Loucy (cell line): Measurements from ENCODE around the gene SNAPC3.

Source experiments
- H2AFZ ChIP-seq: fragments of 200-600 bp; sonication (generic); 2 replicates; pipeline ENCODE4 v1.6.0; 2016; ENCODE audit warnings: antibody characterized with exemption, mild to moderate bottlenecking, low read length, moderate library complexity
- H3F3A ChIP-seq: fragments of 200-600 bp; 2 replicates; pipeline ENCODE4 v1.6.0; 2016; ENCODE audit warnings: antibody characterized with exemption, low read depth, mild to moderate bottlenecking
- H3K27me3 ChIP-seq: fragments of 200-600 bp; sonication (generic); 2 replicates; pipeline ENCODE4 v1.6.1; 2014; ENCODE audit warnings: low read length, mild to moderate bottlenecking; ENCODE audit not compliant: insufficient read depth, poor library complexity, severe bottlenecking
- H3K36me3 ChIP-seq: fragments of 200-600 bp; sonication (generic); 2 replicates; pipeline ENCODE4 v1.6.1; 2016; ENCODE audit warnings: low read length; ENCODE audit not compliant: insufficient read depth
- H3K4me1 ChIP-seq: fragments of 200-600 bp; sonication (generic); 2 replicates; pipeline ENCODE4 v1.5.1; 2014; ENCODE audit warnings: low read length, mild to moderate bottlenecking; ENCODE audit not compliant: insufficient read depth, poor library complexity, severe bottlenecking
- H3K4me2 ChIP-seq: fragments of 200-600 bp; sonication (generic); 2 replicates; pipeline ENCODE4 v1.6.0; 2014; ENCODE audit warnings: antibody characterized with exemption, low read length, low read depth, mild to moderate bottlenecking; ENCODE audit not compliant: poor library complexity, severe bottlenecking
- H3K4me3 ChIP-seq: fragments of 200-600 bp; sonication (generic); 2 replicates; pipeline ENCODE4 v1.5.1; 2014; ENCODE audit warnings: low read length, mild to moderate bottlenecking, mixed read lengths; ENCODE audit not compliant: poor library complexity, severe bottlenecking
- H3K79me2 ChIP-seq: fragments of 200-600 bp; sonication (generic); 2 replicates; pipeline ENCODE4 v1.6.1; 2014; ENCODE audit warnings: low read length; ENCODE audit not compliant: insufficient read depth
- H3K9ac ChIP-seq: fragments of 200-600 bp; sonication (generic); 2 replicates; pipeline ENCODE4 v1.6.0; 2014; ENCODE audit warnings: mild to moderate bottlenecking, low read depth, low read length, moderate library complexity; ENCODE audit not compliant: poor library complexity, severe bottlenecking
- H3K9me2 ChIP-seq: fragments of 200-600 bp; sonication (generic); replicated peaks from 2 replicates; pipeline ENCODE4 v1.6.1; 2016; ENCODE audit warnings: low read depth, low read length, mixed read lengths
- H3K9me3 ChIP-seq: fragments of 200-600 bp; sonication (generic); 2 replicates; pipeline ENCODE4 v1.6.1; 2014; ENCODE audit warnings: mild to moderate bottlenecking, antibody characterized with exemption, low read length, low read depth; ENCODE audit not compliant: insufficient read depth
- H4K20me1 ChIP-seq: fragments of 200-600 bp; sonication (generic); 2 replicates; pipeline ENCODE4 v1.6.0; 2014; ENCODE audit warnings: antibody characterized with exemption, low read length, mild to moderate bottlenecking; ENCODE audit not compliant: insufficient read depth, poor library complexity, severe bottlenecking
- EZH2phosphoT487 ChIP-seq: fragments of 200-600 bp; IDR thresholded peaks from 2 replicates; pipeline ENCODE4 v1.6.1; 2018; ENCODE audit warnings: antibody characterized with exemption, mild to moderate bottlenecking, moderate library complexity, borderline replicate concordance
- TF ChIP-seq, protein P1 (sequence below): fragments of 200-600 bp; sonication (generic); conservative IDR thresholded peaks from 2 replicates; pipeline ENCODE4 v1.5.1; 2014; ENCODE audit warnings: mild to moderate bottlenecking, antibody characterized with exemption, low read length

SNAPC3 gene

DNA sequence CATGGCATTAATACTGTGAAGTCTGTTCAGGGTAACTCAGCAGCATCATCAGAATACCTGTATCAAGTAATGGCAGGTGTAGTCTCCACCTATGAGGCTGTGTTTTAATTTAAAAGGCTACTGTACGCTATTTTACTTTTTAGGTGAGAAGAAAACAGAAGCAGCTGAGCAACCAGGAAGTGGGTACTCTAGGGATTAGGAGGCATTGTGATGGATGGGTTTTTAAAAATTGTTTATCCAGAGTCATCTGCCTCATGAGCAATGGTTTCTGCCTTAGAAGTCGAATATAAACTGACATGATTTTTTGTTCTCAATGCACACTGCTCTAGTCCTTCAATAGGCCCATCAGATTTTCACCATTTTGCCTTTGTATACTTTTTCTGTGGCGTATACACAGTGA is 45.5 kb downstream of the SNAPC3 start:
- H2AFZ ChIP-seq = no peak overlapping the region
- H3K36me3 ChIP-seq = peaks cover 96% of the 10 kb centered on the region
- H3K4me3 ChIP-seq = no peak overlapping the region
- no peaks in the 10 kb centered on the region for H3K27me3 ChIP-seq
- TF ChIP-seq, protein P1, sequence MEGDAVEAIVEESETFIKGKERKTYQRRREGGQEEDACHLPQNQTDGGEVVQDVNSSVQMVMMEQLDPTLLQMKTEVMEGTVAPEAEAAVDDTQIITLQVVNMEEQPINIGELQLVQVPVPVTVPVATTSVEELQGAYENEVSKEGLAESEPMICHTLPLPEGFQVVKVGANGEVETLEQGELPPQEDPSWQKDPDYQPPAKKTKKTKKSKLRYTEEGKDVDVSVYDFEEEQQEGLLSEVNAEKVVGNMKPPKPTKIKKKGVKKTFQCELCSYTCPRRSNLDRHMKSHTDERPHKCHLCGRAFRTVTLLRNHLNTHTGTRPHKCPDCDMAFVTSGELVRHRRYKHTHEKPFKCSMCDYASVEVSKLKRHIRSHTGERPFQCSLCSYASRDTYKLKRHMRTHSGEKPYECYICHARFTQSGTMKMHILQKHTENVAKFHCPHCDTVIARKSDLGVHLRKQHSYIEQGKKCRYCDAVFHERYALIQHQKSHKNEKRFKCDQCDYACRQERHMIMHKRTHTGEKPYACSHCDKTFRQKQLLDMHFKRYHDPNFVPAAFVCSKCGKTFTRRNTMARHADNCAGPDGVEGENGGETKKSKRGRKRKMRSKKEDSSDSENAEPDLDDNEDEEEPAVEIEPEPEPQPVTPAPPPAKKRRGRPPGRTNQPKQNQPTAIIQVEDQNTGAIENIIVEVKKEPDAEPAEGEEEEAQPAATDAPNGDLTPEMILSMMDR = no peak
- no peak for TF ChIP-seq EZH2phosphoT487
- H3F3A ChIP-seq = 0 out of 2 replicates have a peak, but pooled peaks cover 4% of the 10 kb centered on the region
- no peaks in the 10 kb centered on the region for H3K9me3 ChIP-seq
- H3K4me1 ChIP-seq = no peaks in the 10 kb centered on the region
- no peak overlapping the region for H3K4me2 ChIP-seq
- H3K79me2 ChIP-seq = no peaks in the 10 kb centered on the region
- H3K9me2 ChIP-seq = no peaks in the 10 kb centered on the region
- no peaks in the 10 kb centered on the region for H4K20me1 ChIP-seq
- H3K9ac ChIP-seq = no peak overlapping the region

DNA sequence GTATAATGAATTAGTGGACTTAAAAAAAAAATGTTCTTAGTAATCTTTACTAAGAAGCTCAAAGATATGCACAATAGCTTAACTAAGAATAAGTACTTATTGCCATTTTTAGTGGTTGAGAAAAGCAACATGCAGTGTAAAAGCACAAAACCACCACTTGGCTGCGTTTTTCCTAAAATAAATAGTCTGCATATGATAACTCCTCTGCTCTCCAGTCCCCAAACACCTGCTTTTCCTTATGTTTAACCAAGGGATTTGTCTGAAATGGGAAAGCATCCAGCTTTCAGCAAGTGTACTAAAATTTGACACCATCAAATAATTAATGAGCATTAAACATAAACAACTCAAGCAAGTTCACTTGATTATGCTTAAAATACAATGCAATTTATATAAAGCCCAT is 46.7 kb downstream of the SNAPC3 start:
- no peaks in the 10 kb centered on the region for H4K20me1 ChIP-seq
- no peak overlapping the region for H2AFZ ChIP-seq
- H3K4me1 ChIP-seq = no peaks in the 10 kb centered on the region
- H3K27me3 ChIP-seq = no peaks in the 10 kb centered on the region
- no peak for TF ChIP-seq EZH2phosphoT487
- TF ChIP-seq, protein P1 = 0 out of 2 replicates have a peak, but pooled peaks have one; percentile 21
- H3K36me3 ChIP-seq = peaks cover 93% of the 10 kb centered on the region
- H3K4me2 ChIP-seq = no peak overlapping the region
- H3K4me3 ChIP-seq = no peak overlapping the region
- no peaks in the 10 kb centered on the region for H3K9me3 ChIP-seq
- no peaks in the 10 kb centered on the region for H3K9me2 ChIP-seq
- H3F3A ChIP-seq = 0 out of 2 replicates have a peak, but pooled peaks cover 4% of the 10 kb centered on the region
- no peak overlapping the region for H3K9ac ChIP-seq
- no peaks in the 10 kb centered on the region for H3K79me2 ChIP-seq

DNA sequence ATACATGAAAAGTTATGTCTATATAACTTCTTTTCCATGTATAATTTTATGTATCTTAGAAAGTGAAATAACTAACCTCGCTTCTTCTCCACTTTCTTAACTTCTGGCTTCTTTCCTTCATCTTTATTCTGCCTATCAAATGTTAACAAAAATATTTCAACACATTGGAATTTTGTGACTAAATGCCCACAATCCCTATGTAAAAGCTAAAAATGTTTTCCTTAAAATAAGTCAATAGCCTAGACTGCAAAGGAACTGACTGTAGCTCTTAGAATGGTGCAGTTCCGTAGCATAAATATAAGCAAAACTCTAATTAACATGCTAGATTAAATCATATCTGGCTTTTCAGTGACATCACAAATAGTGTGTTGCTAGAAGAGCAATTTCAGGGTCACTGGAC is 47.2 kb downstream of the SNAPC3 start:
- no peaks in the 10 kb centered on the region for H3K9me2 ChIP-seq
- H3K36me3 ChIP-seq = peaks cover 93% of the 10 kb centered on the region
- H4K20me1 ChIP-seq = no peaks in the 10 kb centered on the region
- H3K9ac ChIP-seq = no peak overlapping the region
- 0 out of 2 replicates have a peak, but pooled peaks cover 4% of the 10 kb centered on the region for H3F3A ChIP-seq
- H3K4me3 ChIP-seq = no peak overlapping the region
- no peak overlapping the region for H2AFZ ChIP-seq
- H3K4me2 ChIP-seq = no peak overlapping the region
- H3K4me1 ChIP-seq = no peaks in the 10 kb centered on the region
- H3K27me3 ChIP-seq = no peaks in the 10 kb centered on the region
- H3K79me2 ChIP-seq = no peaks in the 10 kb centered on the region
- no peaks in the 10 kb centered on the region for H3K9me3 ChIP-seq
- no peak for TF ChIP-seq EZH2phosphoT487
- TF ChIP-seq, protein P1 = no peak
